ENCODE results near the gene IL1RN. TPM values are rescaled to one million over a fixed set of nuclear protein-coding genes. Genes with fewer than 3 reads are reported as not detected.
A peak's percentile ranks its signal among the peaks of the same experiment; 100 is the strongest.

Gene IL1RN
- total RNA-seq, 1 donor from 2014 or later, result not detected

GRCh38 chr2:113164930-113165585 lies 37.7 kb downstream of the IL1RN start:
- no peak for DNase-seq (ENCODE audit: extremely low spot score, unreplicated experiment)
- no peaks in the 10 kb centered on the region for H3K4me1 Mint-ChIP-seq (ENCODE audit: unreplicated experiment)
- H3K9me3 Mint-ChIP-seq (ENCODE audit: unreplicated experiment), result no peaks in the 10 kb centered on the region
- no peak overlapping the region for H3K27ac Mint-ChIP-seq (ENCODE audit: unreplicated experiment)
- H3K27me3 Mint-ChIP-seq (ENCODE audit: unreplicated experiment), result no peaks in the 10 kb centered on the region
- TF ChIP-seq CTCF (IDR thresholded peaks at IDR 0.05), result no peak
- no peaks in the 10 kb centered on the region for H3K36me3 Mint-ChIP-seq (ENCODE audit: unreplicated experiment)
- H3K4me3 Mint-ChIP-seq (ENCODE audit: unreplicated experiment), result no peak overlapping the region

GRCh38 chr2:113166187-113166645 lies 38.8 kb downstream of the IL1RN start:
- Mint-ChIP-seq H3K36me3 (ENCODE audit: unreplicated experiment) (no peaks in the 10 kb centered on the region), H3K4me3 (ENCODE audit: unreplicated experiment) (no peak overlapping the region), H3K27ac (ENCODE audit: unreplicated experiment) (no peak overlapping the region), H3K9me3 (ENCODE audit: unreplicated experiment) (no peaks in the 10 kb centered on the region), H3K4me1 (ENCODE audit: unreplicated experiment) (no peaks in the 10 kb centered on the region), H3K27me3 (ENCODE audit: unreplicated experiment) (no peaks in the 10 kb centered on the region)
- no peak for DNase-seq (ENCODE audit: extremely low spot score, unreplicated experiment)
- no peak for TF ChIP-seq CTCF (IDR thresholded peaks at IDR 0.05)

GRCh38 chr2:113167115-113167932 lies 39.9 kb downstream of the IL1RN start:
- DNase-seq (ENCODE audit: extremely low spot score, unreplicated experiment), result peak; percentile 65
- Mint-ChIP-seq H3K9me3 (ENCODE audit: unreplicated experiment) (no peaks in the 10 kb centered on the region), H3K4me3 (ENCODE audit: unreplicated experiment) (no peak overlapping the region), H3K27ac (ENCODE audit: unreplicated experiment) (no peak overlapping the region), H3K36me3 (ENCODE audit: unreplicated experiment) (no peaks in the 10 kb centered on the region), H3K4me1 (ENCODE audit: unreplicated experiment) (no peaks in the 10 kb centered on the region), H3K27me3 (ENCODE audit: unreplicated experiment) (no peaks in the 10 kb centered on the region)
- TF ChIP-seq CTCF (IDR thresholded peaks at IDR 0.05), result no peak

GRCh38 chr2:113167962-113168340 lies 40.6 kb downstream of the IL1RN start:
- no peaks in the 10 kb centered on the region for H3K9me3 Mint-ChIP-seq (ENCODE audit: unreplicated experiment)
- H3K27ac Mint-ChIP-seq (ENCODE audit: unreplicated experiment), result no peak overlapping the region
- H3K4me1 Mint-ChIP-seq (ENCODE audit: unreplicated experiment), result no peaks in the 10 kb centered on the region
- no peaks in the 10 kb centered on the region for H3K36me3 Mint-ChIP-seq (ENCODE audit: unreplicated experiment)
- no peak for TF ChIP-seq CTCF (IDR thresholded peaks at IDR 0.05)
- peak; percentile 67 for DNase-seq (ENCODE audit: extremely low spot score, unreplicated experiment)
- H3K4me3 Mint-ChIP-seq (ENCODE audit: unreplicated experiment), result no peak overlapping the region
- H3K27me3 Mint-ChIP-seq (ENCODE audit: unreplicated experiment), result no peaks in the 10 kb centered on the region

- no peaks in the 10 kb centered on the region for H3K4me1 Mint-ChIP-seq (ENCODE audit: unreplicated experiment)
- H3K36me3 Mint-ChIP-seq (ENCODE audit: unreplicated experiment), result no peaks in the 10 kb centered on the region
- no peaks in the 10 kb centered on the region for H3K9me3 Mint-ChIP-seq (ENCODE audit: unreplicated experiment)
These were observed 41.7 kb downstream of the IL1RN start for GRCh38 chr2:113169002-113169530.

More at GRCh38 chr2:113169002-113169530, 41.7 kb downstream of the IL1RN start:
- H3K27ac Mint-ChIP-seq (ENCODE audit: unreplicated experiment), result no peak overlapping the region
- no peak for DNase-seq (ENCODE audit: extremely low spot score, unreplicated experiment)
- H3K4me3 Mint-ChIP-seq (ENCODE audit: unreplicated experiment), result no peak overlapping the region
- H3K27me3 Mint-ChIP-seq (ENCODE audit: unreplicated experiment), result no peaks in the 10 kb centered on the region
- TF ChIP-seq CTCF (IDR thresholded peaks at IDR 0.05), result no peak

Data from osteocyte (in vitro differentiated cells).